GM12874 (cell line): ENCODE measurements around the gene FCRL6.
A peak's percentile ranks its signal among the peaks of the same experiment; 100 is the strongest.

ENCODE experiments used
- CTCF ChIP-seq: IDR thresholded peaks from 2 replicates; pipeline ENCODE4 v1.5.1; 2011; ENCODE audit warnings: low read depth, mild to moderate bottlenecking, control low read depth, low read length, moderate library complexity; ENCODE audit not compliant: insufficient read depth

Gene FCRL6

GRCh38 chr1:159849626-159850366, 47.6 kb downstream of the FCRL6 start:
- no peak for TF ChIP-seq CTCF

- peak; percentile 25; the same call in 1 of the 2 replicates for TF ChIP-seq CTCF
These were observed 49.2 kb downstream of the FCRL6 start for GRCh38 chr1:159851407-159851806.

GRCh38 chr1:159853417-159854115, 51.4 kb downstream of the FCRL6 start:
- TF ChIP-seq CTCF = no peak

- no peak for TF ChIP-seq CTCF
These were observed 52.0 kb downstream of the FCRL6 start for GRCh38 chr1:159854116-159854692.

- no peak for TF ChIP-seq CTCF
These were observed 52.6 kb downstream of the FCRL6 start for GRCh38 chr1:159854693-159855192.

GRCh38 chr1:159855709-159856108, 53.5 kb downstream of the FCRL6 start:
- TF ChIP-seq CTCF = no peak

GRCh38 chr1:159856576-159856975, 54.4 kb downstream of the FCRL6 start:
- no peak for TF ChIP-seq CTCF
